ENCODE data around the gene ZP3.
A peak's percentile ranks its signal among the peaks of the same experiment; 100 is the strongest.
"Not testable (repeated sequence)": the region's sequence is repeated elsewhere in the genome, so short reads cannot be mapped to it uniquely, and the experiment has no call there.

The ZP3 gene

DNA sequence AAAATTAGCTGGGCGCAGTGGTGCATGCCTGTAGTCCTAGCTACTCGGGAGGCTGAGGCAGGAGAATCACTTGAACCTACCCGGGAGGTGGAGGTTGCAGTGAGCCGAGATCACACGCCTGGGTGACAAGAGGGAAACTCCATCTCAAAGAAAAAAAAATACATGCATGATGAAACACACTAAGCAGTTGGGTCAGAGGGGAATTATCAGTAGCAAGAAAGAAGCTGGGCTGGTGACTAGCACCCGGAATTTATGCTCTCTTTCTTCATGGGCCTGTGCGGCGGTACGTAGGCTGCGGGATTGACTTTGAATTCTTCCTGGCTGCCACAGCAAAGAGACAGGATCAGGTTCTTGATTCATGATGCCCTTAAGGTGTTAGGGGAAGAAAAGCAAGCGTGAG lies 54.9 kb downstream of the ZP3 start:
- Histone ChIP-seq H3K4me2 (0 out of 2 replicates have a peak overlapping the region, but pooled peaks have one; percentile 17), H3K36me3 (peaks cover 25% of the 10 kb centered on the region)
- H3K27me3 ChIP-seq, H3K9me3 ChIP-seq, H3K9ac ChIP-seq, H3K4me1 ChIP-seq, H3K27ac ChIP-seq, H4K20me1 ChIP-seq, H3K4me3 ChIP-seq: not testable (repeated sequence)

DNA sequence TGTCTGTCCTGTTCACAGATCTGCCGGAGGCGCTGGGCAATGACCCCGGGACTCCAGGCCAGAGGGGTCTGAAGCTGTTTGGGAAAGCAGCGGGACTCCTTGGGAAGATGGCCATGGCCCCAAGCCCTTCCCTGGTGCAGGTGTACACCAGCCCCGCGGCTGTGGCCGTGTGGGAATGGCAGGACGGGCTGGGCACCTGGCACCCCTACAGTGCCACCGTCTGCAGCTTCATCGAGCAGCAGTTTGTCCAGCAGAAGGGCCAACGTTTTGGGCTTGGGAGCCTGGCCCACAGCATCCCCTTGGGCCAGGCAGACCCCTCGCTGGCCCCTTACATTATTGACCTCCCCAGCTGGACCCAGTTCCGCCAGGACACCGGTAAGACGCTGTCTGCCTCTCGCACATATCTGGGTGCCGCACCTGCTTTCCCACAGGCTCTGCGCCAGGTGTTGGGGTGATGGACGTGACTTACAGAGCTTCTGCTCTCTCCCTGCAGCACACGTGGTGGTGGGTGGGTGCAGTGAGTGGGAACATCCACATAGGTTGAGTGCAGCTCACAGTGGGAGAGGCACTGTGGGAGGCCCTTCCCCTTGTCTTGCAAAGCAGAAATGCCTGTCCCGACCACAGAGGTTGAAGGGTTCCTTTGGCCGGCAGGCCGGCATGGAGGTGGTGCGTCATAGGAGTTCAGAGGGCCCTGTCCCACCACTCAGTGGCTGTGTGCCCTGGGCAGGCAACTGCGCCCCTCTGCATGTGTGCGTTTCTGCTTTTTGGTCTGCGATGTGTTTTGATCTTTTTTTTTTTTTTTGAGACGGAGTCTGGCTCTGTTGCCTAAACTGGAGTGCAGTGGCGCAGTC lies 55.9 kb downstream of the ZP3 start:
- not testable (repeated sequence) for H3K4me1 ChIP-seq, H3K27ac ChIP-seq, H4K20me1 ChIP-seq, H3K9me3 ChIP-seq, H3K4me3 ChIP-seq, H3K4me2 ChIP-seq, H3K27me3 ChIP-seq, H3K9ac ChIP-seq
- peaks cover 25% of the 10 kb centered on the region for H3K36me3 ChIP-seq

DNA sequence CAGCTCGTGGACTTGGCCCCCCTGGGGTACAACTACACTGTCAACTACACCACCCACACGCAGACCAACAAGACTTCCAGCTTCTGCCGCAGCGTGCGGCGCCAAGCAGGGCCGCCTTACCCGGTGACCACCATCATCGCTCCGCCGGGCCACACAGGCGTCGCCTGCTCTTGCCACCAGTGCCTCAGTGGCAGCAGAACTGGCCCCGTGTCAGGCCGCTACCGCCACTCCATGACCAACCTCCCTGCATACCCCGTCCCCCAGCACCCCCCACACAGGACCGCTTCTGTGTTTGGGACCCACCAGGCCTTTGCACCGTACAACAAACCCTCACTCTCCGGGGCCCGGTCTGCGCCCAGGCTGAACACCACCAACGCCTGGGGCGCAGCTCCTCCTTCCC lies 57.9 kb downstream of the ZP3 start:
- H3K27me3 ChIP-seq, H3K9ac ChIP-seq, H3K27ac ChIP-seq, H3K4me3 ChIP-seq, H3K4me2 ChIP-seq, H3K9me3 ChIP-seq, H3K4me1 ChIP-seq, H4K20me1 ChIP-seq: not testable (repeated sequence)
- peaks cover 25% of the 10 kb centered on the region for H3K36me3 ChIP-seq

DNA sequence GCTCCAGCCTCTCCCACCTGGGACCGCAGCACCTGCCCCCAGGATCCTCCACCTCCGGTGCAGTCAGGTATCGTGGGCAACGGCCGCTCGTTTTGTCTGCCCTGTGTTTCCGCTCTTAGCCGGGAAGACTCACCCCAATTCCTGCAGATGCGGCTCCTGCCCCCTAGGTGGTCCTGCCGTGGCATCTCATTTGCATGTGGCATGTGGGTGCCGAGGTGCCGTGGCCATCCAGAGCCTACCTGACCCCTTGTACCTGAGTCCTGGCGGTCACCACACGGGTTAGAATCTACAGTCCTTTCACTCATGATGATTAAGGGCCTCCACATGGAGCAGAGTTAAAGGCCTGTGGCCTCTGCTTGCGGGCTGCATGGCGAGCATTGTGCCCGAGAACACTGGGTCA lies 58.3 kb downstream of the ZP3 start:
- H3K27ac ChIP-seq, H3K4me1 ChIP-seq, H4K20me1 ChIP-seq, H3K9me3 ChIP-seq, H3K4me3 ChIP-seq, H3K4me2 ChIP-seq, H3K27me3 ChIP-seq, H3K9ac ChIP-seq: not testable (repeated sequence)
- H3K36me3 ChIP-seq, result peaks cover 25% of the 10 kb centered on the region

DNA sequence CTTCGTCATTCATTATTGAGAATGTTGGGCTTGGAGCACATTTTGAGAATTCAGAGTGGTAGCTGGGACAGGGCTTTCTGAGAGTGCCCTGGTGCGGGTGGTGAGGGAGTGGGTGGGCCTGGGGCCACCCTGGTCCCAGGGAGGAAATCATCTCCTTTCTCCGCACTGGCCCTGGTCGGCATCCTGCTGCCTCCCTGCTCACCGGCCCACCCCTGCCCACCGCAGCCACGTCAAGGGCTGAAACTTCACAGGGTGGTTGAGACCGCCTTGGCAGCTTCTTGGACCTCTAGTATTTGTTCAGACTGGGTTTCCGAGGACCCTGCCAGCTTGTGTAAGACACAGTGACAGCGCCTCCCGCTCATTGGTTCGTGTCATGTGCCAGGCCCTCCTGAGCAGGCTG lies 59.7 kb downstream of the ZP3 start:
- not testable (repeated sequence) for H3K9ac ChIP-seq, H3K27me3 ChIP-seq, H3K27ac ChIP-seq, H3K4me1 ChIP-seq, H4K20me1 ChIP-seq, H3K4me2 ChIP-seq, H3K9me3 ChIP-seq, H3K4me3 ChIP-seq
- peaks cover 25% of the 10 kb centered on the region for H3K36me3 ChIP-seq

DNA sequence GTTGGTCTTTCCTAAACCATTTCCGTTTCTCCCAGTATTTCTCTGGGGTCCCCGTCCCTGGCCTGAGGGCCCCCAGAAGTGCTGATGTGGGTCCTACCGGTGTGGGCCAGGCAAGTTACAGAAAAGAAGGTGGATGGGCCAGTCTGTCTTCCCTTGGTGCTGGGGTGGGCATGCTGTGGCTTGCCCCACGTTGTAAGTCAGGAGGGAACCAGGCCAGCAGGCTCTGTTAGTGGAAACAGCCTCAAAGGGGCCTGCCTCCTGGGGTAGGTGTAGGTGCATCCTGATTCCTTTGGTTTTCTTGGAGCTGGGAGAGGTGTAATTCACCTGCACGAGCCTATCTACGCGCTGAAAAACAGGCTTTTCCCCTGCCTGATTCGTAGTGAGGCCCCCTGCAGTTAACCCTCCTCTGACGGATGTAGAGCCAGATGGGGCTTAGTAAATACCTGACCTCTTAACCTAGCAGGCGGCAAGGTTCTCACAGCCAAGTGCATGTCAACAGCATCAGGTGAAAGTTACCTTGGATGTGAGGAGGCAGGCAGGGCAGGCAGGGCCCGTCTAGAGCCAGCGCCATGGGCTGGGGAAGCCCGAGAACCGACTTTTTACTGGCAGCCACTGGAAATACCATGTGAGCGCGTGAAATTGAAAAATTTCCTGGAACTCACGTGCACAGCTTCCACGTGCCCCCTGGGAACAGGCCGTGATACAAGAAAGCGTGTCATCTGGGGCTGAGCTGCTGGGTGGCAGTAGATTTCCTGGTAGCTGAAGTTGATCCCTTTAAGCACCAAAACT lies 61.3 kb downstream of the ZP3 start:
- not testable (repeated sequence) for H3K4me3 ChIP-seq, H3K27me3 ChIP-seq, H3K27ac ChIP-seq, H3K9me3 ChIP-seq, H3K9ac ChIP-seq, H3K4me1 ChIP-seq, H4K20me1 ChIP-seq
- Histone ChIP-seq H3K36me3 (peaks cover 17% of the 10 kb centered on the region), H3K4me2 (peak overlapping the region; percentile 51)

DNA sequence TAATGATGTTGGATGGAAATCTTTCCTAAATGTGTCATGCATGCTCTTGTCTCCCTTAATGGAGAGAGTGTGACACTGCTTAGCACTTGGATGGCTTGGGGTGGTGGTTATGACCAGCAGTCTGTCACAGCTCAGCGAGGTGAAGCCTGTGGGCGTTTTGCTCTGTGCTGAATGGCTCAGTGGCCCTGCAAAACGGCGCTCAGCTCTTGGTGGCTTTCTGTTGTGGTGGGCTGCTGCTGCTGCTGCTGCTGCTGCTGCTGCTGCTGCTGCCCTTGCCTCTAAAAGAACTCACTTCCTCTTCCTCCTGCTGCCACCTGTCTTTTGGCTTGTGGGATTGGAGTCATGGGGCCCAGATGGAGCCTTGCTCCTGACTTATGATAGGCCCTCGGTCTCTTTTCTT lies 61.9 kb downstream of the ZP3 start:
- peaks cover 16% of the 10 kb centered on the region for H3K36me3 ChIP-seq
- H4K20me1 ChIP-seq, H3K27me3 ChIP-seq, H3K4me1 ChIP-seq, H3K9ac ChIP-seq, H3K9me3 ChIP-seq, H3K4me2 ChIP-seq, H3K27ac ChIP-seq, H3K4me3 ChIP-seq: not testable (repeated sequence)

DNA sequence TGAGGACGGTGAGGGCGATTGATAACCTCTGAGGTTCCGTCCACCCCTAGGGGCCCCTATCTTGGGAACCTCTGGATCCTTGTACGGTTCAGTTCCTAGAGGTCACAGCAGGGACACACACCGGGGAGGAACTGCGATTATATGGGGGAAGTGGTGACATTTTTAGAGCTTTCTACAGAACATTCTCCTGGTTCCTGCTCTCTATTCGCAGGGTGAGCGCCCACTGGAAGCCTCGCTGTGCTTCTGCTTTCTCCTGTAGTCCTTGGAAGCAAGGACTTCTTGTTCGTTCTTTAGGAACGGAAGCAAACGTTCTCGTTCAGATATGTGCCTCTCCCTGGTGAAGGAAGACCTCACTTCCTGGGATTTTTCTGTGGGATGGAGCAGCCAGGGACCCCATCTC lies 63.2 kb downstream of the ZP3 start:
- not testable (repeated sequence) for H3K27me3 ChIP-seq, H3K4me2 ChIP-seq, H3K9me3 ChIP-seq, H3K27ac ChIP-seq, H3K36me3 ChIP-seq, H3K4me1 ChIP-seq, H4K20me1 ChIP-seq, H3K4me3 ChIP-seq, H3K9ac ChIP-seq

Data from BLaER1 (cell line).